NCI-H526 treated with DMSO at 0.1 percent for 48 hours (cell line): Measurements from ENCODE around the gene FAM167B.
A peak's percentile ranks its signal among the peaks of the same experiment; 100 is the strongest.
"Not testable (repeated sequence)": the region's sequence is repeated elsewhere in the genome, so short reads cannot be mapped to it uniquely, and the experiment has no call there.

ENCODE experiments used
- DNase-seq: peaks from one replicate; lab custom pipeline; 2025; lab: John Stamatoyannopoulos, UW

Gene FAM167B

DNA sequence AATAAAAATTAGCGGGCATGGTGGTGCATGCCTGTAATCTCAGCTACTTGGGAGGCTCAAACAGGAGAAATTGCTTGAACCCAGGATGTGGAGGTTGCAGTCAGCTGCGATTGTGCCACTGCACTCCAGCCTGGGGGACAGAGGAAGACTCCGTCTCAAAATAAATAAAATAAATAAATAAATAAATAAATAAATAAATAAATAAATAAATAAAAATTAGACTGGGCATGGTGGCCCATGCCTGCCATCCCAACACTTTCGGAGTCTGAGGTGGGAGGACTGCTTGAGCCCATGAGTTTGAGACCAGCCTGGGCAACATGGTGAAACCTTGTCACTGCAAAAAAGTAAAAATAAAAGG is 16.2 kb downstream of the FAM167B start:
- not testable (repeated sequence) for DNase-seq

DNA sequence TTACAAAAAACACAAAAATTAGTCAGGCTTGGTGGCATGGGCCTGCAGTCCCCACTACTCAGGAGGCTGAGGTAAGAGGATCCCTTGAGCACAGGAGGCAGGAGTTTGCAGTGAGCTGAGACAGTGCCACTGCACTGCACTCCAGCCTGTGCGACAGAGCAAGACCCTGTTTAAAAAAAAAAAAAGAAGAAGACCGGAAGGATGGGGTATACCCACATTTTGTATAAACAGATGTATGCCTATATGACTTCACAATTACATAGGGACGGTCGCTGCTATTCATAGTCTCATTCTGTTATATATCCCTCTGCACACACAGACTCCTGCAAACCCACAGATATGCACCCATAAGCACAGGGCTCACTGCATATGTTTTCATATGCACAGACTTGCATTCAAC is 16.7 kb downstream of the FAM167B start:
- no peak for DNase-seq

DNA sequence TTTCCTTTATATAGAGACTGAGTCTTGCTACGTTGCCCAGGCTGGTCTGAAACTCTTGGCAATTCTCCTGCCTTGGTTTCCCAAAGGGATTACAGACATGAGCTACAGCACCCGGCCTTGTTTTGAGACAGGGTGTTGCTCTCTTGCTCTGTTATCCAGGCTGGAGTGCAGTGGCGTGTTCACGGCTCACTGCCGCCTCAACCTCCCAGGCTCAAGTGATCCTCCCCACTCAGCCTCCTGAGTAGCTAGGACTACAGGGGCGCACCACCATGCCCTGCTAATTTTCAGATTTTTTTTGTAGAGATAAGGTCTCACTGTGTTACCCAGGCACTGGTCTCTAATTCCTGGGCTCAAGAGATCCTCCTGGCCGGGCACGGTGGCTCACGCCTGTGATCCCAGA is 18.8 kb downstream of the FAM167B start:
- DNase-seq, result no peak

DNA sequence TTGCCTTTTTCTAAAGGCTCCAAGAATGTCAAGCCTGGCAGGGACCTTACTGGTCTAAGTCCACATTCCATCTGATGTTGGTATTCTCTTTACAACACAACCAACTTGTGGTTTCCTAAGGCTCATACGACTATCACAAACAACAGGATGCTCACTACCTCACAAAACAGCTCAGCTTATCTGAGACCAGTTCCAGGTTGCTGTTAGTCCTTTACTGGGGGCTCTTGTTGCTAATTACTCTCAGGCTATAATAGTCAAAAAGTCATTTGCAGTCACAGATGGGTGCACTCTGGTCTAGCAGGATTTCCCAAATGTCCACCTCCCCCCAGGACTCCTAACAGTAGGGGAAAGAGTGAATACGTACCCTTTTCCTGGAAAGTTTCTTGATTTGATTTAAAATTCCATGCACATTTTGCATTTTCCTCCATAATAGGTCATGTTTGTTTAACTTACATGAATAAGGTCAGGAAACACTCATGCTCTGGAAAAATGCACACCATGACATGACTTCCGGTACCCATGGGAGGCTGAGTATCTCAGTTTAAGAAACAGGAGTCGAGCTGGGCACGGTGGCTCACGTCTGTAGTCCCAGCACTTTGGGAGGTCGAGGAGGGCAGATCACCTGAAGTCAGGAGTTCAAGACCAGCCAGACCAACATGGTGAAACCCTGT is 20.0 kb downstream of the FAM167B start:
- DNase-seq, result no peak

DNA sequence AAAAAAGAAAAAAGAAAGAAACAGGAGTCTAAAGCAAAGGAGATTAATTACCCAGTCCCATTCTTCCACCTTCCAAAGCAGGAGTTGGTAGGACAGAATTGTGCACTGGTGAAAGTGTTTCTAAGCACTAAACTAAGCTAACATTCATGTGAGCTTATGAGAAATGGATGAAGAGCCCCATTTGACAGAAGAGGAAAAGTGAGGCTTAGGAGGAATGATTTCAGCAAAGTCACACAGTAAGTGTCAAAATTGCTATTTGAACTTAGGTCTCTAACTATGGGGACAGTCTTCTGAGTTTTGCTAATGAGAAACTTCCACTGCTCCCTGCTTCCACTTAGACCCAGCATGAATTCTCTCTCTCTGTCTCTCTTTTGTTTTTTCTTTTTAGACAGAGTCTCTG is 22.7 kb downstream of the FAM167B start:
- no peak for DNase-seq

DNA sequence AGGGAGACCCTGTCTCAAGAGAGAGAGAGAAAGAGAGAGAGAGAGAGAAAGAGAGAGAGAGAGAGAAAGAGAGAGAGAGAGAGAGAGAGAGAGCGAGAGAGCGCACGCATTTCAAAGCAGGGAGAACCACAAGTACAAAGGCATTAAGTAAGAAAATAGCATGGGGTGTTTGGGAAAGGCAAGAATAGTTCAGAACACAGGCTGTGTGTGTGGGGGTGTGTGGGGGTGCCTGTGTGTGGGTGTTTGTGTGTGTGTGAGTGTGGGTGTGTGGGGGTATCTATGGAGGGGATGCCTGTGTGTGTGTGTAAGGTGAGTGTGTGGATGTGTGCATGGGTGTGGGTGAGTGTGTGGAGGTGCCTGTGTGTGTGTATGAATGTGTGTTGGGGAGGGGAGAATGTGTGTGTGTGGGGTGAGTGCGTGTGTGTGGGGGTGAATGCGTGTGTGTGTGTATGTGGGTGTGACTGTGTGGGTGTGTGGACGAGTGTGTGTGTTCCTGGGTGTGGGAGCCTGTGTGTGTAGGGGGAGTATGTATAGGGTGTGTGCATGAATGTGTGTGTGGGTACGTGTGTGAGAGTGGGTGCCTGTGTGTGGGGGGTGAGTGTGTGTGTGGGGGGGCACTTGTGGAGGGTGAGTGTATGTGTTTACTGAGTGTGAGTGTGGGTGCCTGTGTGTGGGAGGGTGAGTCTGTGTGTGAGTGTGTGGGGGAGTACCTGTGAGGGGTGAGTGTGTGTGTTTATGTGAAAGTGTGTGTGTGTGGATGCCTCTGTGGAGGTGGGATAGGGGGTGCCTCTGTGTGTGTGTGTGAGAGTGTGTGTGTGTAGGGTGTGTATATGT is 25.8 kb downstream of the FAM167B start:
- no peak for DNase-seq

DNA sequence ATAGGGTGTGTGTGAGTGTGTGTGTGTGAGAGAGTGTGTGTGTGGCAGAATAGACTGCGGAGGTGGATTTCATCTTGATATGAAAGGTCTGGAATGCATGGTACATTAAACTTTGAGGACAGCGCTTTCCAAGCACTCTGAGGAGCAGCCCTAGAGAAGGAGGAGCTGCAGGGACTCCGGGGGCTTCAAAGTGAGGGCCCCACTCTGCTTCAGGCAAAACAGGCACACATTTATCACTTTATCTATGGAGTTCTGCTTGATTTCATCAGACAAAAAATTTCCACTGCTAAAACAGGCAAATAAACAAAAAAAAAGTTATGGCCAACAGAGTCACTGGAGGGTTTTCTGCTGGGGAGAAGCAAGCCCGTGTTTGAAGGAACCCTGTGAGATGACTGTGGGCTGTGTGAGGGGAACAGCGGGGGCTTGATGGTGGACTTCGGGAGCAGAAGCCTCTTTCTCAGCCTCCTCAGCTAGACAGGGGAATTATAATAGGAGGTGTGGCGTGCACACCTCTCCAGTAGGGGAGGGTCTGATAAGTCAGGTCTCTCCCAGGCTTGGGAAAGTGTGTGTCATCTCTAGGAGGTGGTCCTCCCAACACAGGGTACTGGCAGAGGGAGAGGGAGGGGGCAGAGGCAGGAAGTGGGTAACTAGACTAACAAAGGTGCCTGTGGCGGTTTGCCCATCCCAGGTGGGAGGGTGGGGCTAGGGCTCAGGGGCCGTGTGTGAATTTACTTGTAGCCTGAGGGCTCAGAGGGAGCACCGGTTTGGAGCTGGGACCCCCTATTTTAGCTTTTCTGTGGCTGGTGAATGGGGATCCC is 26.6 kb downstream of the FAM167B start:
- peak; percentile 47 for DNase-seq

DNA sequence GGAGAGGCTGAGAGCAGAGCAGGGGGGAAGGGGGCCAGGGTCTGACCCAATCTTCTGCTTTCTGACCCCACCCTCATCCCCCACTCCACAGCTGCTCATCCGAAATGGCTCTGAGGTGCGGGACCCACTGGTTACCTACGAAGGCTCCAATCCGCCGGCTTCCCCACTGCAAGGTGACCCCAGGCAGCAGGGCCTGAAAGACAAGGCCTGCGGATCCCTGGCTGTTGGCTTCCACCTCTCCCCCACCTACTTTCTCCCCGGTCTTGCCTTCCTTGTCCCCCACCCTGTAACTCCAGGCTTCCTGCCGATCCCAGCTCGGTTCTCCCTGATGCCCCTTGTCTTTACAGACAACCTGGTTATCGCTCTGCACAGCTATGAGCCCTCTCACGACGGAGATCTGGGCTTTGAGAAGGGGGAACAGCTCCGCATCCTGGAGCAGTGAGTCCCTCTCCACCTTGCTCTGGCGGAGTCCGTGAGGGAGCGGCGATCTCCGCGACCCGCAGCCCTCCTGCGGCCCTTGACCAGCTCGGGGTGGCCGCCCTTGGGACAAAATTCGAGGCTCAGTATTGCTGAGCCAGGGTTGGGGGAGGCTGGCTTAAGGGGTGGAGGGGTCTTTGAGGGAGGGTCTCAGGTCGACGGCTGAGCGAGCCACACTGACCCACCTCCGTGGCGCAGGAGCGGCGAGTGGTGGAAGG is 27.8 kb downstream of the FAM167B start:
- no peak for DNase-seq

DNA sequence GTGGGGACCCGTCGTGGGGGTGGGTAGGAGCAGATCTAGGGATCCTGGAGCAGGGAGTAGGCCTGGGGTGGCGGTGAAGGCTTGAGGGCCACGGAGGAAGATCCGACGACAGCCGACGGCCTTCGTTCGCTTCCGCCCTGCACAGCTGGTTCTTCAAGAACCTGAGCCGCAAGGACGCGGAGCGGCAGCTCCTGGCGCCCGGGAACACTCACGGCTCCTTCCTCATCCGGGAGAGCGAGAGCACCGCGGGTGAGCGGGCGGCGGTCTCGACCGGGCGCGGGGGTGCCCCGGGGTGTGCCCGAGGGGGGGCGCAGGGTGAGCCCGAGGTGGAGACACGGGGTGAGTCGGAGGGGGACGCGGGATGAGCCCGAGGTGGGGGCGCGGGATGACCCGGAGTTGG is 28.4 kb downstream of the FAM167B start:
- DNase-seq, result no peak

DNA sequence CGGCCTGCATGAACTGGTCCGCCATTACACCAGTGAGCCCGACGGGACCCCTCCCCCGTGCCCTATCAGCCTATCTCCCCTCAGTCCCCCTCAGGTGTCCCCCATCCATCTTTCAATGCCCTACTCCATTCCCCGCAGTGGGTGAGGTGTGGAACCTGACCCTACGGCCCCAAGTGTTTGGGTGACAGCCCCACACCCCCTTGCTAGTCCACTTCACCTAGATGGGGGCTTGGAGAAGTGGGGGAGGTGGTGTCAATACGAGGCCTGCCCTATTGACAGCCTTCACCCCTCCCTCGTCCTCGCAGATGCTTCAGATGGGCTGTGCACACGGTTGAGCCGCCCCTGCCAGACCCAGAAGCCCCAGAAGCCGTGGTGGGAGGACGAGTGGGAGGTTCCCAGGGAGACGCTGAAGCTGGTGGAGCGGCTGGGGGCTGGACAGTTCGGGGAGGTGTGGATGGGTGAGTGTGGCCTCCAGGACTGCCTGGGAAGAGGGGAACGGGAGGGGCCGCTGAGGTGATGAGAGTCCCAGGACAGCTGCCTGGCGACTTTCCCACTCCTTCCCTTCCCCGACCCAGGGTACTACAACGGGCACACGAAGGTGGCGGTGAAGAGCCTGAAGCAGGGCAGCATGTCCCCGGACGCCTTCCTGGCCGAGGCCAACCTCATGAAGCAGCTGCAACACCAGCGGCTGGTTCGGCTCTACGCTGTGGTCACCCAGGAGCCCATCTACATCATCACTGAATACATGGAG is 29.2 kb downstream of the FAM167B start:
- DNase-seq, result no peak

DNA sequence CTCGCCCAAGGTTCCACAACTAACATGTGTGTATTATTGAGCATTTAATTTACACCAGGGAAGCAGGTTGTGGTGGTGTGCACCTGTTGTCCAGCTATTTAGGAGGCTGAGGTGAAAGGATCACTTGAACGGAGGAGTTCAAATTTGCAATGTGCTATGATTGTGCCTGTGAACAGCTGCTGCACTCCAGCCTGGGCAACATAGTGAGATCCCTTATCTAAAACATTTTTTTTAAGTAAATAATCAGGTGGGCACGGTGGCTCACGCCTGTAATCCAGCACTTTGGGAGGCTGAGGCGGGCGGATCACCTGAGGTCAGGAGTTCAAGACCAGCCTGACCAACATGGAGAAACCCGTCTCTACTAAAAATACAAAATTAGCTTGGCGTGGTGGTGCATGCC is 37.8 kb downstream of the FAM167B start:
- DNase-seq, result not testable (repeated sequence)

DNA sequence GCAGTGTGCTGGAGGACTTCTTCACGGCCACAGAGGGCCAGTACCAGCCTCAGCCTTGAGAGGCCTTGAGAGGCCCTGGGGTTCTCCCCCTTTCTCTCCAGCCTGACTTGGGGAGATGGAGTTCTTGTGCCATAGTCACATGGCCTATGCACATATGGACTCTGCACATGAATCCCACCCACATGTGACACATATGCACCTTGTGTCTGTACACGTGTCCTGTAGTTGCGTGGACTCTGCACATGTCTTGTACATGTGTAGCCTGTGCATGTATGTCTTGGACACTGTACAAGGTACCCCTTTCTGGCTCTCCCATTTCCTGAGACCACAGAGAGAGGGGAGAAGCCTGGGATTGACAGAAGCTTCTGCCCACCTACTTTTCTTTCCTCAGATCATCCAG is 38.6 kb downstream of the FAM167B start:
- no peak for DNase-seq

DNA sequence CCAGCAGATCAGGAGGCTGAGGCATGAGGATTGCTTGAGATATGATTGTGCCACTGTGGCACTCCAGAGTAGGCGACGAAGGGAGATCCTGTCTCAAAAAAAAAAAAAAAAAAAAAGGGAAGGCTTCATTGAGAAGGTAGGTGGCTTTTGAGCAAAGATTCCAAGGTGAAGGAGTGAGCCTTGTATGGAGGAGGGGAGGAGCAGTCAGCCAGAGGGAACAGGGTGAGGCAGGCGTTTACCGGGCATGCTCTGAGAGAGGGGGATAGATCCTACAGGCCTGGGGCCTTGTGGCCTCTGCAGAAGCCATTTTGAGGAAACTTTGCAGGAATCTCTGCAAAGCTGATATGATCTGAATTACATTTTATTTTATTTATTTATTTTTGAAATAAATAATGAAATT is 39.7 kb downstream of the FAM167B start:
- no peak for DNase-seq

DNA sequence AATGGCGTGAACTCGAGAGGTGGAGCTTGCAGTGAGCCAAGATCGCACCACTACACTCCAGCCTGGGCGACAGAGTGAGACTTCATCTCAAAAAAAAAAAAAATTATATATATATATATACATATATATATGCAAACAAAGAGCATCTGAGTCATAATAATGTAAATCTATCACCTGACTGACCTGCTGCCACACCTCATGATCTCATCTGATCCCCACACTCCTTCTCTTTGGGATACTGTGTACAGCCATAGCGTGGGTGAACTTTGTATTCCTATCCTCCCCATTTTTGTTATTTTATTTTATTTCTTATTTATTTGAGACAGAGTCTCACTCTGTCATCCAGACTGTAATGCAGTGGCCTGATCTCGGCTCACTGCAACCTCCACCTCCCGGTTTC is 42.2 kb downstream of the FAM167B start:
- DNase-seq, result no peak

DNA sequence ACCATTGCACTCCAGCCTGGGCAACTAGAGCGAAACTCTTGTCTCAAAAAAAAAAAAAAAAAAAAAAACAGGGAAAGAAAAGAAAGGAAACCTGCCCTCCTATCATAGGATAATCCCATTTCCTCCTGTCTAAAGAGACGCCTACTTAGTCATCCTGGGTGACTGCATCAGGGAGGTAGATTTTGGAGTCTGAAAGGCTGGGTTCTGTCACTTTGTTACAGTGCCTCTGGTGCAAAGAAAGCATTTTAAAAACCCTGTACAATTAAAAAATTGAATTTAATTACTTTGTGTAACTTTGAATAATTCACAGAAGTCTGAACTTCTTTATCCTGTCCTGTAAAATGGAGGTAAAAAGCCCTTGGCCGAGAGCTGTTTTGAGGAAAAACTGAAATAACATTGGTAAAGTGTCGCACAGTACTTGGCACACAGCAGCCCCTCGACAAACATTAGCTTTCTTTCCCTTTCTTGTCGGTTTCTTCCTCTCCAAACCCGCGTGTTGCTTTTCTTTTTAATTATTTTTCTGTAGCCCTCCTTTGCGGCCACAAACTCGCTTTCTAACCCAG is 44.2 kb downstream of the FAM167B start:
- DNase-seq, result no peak

DNA sequence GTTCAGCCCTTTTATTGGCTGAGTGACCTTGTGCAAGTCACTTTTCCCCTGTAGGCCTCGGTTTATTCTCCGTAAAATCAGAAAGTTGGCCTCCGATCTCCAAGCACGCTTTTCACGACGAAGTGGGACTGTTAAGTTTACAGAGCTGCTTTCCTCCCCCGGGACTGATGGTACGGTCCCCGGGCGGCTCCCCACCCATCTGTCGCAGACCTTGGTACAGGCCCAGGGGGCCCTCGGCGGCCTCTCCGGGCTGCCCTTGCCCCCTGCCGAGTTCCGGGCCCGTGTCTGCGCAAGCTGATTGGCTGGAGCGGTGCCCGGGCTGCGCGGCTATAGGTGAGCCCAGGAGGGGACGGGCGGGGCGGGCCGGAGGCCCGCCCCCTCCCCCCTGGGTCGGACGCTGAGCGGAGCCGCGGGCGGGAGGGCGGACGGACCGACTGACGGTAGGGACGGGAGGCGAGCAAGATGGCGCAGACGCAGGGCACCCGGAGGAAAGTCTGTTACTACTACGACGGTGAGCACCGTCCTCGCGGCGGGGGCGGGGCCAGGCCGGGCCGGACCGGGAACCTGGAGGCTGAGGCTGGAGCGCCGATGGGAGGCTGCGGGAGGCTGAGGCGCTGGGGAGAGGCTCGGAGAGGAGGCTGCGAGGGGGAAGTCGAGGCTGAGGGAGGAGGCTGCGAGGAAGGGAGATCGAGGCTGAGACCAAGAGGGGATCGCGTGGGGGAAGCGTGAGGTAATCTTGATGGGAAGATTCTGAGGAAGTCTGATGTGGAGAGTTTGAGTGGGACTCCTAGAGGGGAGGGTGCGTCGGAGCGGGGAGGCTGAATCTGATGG is 44.9 kb downstream of the FAM167B start, which contains the start of gene HDAC1:
Gene HDAC1 (plus strand): TSS at position 376 of the 831 bp plus-strand sequence. CDS start 87 bp downstream, at position 463.
- peak; percentile 89 for DNase-seq

DNA sequence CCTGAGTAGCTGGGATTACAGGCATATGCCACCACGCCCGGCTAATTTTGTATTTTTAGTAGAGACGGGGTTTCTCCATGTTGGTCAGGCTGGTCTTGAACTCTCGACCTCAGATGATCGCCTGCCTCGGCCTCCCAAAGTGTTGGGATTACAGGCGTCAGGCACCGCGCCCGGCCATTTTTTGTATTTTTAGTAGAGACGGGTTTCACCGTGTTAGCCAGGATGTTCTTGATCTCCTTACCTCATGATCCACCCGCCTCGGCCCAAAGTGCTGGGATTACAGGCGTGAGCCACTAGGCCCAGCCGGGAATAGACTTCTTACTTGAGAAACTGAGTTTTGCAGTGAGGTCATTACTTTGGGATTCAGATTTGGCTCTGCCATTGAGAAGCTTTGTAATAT is 51.2 kb downstream of the FAM167B start:
- DNase-seq, result not testable (repeated sequence)
